PC-3 (cell line): ENCODE data around the gene HOGA1. TPM values are rescaled to one million over a fixed set of nuclear protein-coding genes. Genes with fewer than 3 reads are reported as not detected.

Experiments used
- ATAC-seq: fragments of 200-7000 bp; cut with Tn5 transposase; 2 replicates; pipeline ENCODE4 v1.9.1; 2020; ENCODE audit warnings: mild to moderate bottlenecking, moderate library complexity
- BruUV-seq: library from RNA; stranded (reverse); fragments of 400-500 nt; replicated peaks from 2 replicates; lab custom pipeline; 2021; lab: Mats Ljungman, UMichigan
- CTCF ChIA-PET: fragments of 300-600 bp; sonication (Branson Sonifier 250); formaldehyde crosslinking; loops from one replicate; lab custom pipeline; 2022; ENCODE audit warnings: antibody characterized with exemption; lab: Charles Lee
- POLR2A ChIA-PET: fragments of 300-600 bp; sonication (Branson Sonifier 250); formaldehyde crosslinking; loops from one replicate; lab custom pipeline; 2022; ENCODE audit warnings: antibody characterized with exemption; ENCODE audit not compliant: unreplicated experiment; lab: Charles Lee
- DNase-seq: peaks from one replicate; pipeline ENCODE4 v3.0.0-alpha.2; 2015
- H2AFZ ChIP-seq: fragments of 300-600 bp; sonication (generic); 2 replicates; pipeline ENCODE4 v1.6.0; 2016; ENCODE audit warnings: antibody characterized with exemption, low read length
- H3F3A ChIP-seq: fragments of 300-600 bp; sonication (generic); one replicate; pipeline ENCODE4 v1.6.0; 2017; ENCODE audit warnings: antibody characterized with exemption, low read length, control low read depth, mild to moderate bottlenecking; ENCODE audit not compliant: unreplicated experiment
- H3K27ac ChIP-seq: fragments of 300-600 bp; sonication (generic); 2 replicates; pipeline ENCODE4 v1.5.1; 2016; ENCODE audit warnings: mild to moderate bottlenecking, low read length
- H3K27me3 ChIP-seq: fragments of 300-600 bp; sonication (generic); 2 replicates; pipeline ENCODE4 v1.6.1; 2016; ENCODE audit warnings: low read length, mixed read lengths
- H3K36me3 ChIP-seq: fragments of 300-600 bp; sonication (generic); 2 replicates; pipeline ENCODE4 v1.6.1; 2016; ENCODE audit warnings: low read depth, mixed run types, low read length, mixed read lengths
- H3K4me1 ChIP-seq: fragments of 300-600 bp; sonication (generic); 2 replicates; pipeline ENCODE4 v1.5.1; 2016; ENCODE audit warnings: low read length; ENCODE audit not compliant: insufficient read depth
- H3K4me2 ChIP-seq: fragments of 300-600 bp; sonication (generic); 2 replicates; pipeline ENCODE4 v1.6.0; 2016; ENCODE audit warnings: low read length
- H3K4me3 ChIP-seq: fragments of 300-600 bp; sonication (generic); 2 replicates; pipeline ENCODE4 v1.5.1; 2016; ENCODE audit warnings: mild to moderate bottlenecking, low read length, mixed read lengths
- H3K79me2 ChIP-seq: fragments of 300-600 bp; sonication (generic); 2 replicates; pipeline ENCODE4 v1.6.1; 2017; ENCODE audit warnings: low read length, mixed read lengths
- H3K9ac ChIP-seq: fragments of 300-600 bp; sonication (generic); 2 replicates; pipeline ENCODE4 v1.6.0; 2016; ENCODE audit warnings: mild to moderate bottlenecking, low read length
- H3K9me2 ChIP-seq: fragments of 300-600 bp; sonication (generic); replicated peaks from 2 replicates; pipeline ENCODE4 v1.6.1; 2016; ENCODE audit warnings: mixed run types, low read length, mixed read lengths
- H3K9me3 ChIP-seq: fragments of 300-600 bp; sonication (generic); 2 replicates; pipeline ENCODE4 v1.6.1; 2016; ENCODE audit warnings: low read length, mixed read lengths
- H4K20me1 ChIP-seq: fragments of 300-600 bp; sonication (generic); 2 replicates; pipeline ENCODE4 v1.6.1; 2016; ENCODE audit warnings: low read length, mixed read lengths
- CTCF ChIP-seq: fragments of 300-600 bp; sonication (generic); conservative IDR thresholded peaks from 2 replicates; pipeline ENCODE4 v1.5.1; 2017; ENCODE audit warnings: antibody characterized with exemption, low read depth, mild to moderate bottlenecking, low read length
- EZH2 ChIP-seq: fragments of 300-600 bp; sonication (generic); IDR thresholded peaks from one replicate; pipeline ENCODE4 v1.6.1; 2017; ENCODE audit warnings: antibody characterized with exemption, mild to moderate bottlenecking, low read length; ENCODE audit not compliant: unreplicated experiment
- EZH2phosphoT487 ChIP-seq: fragments of 300-600 bp; sonication (generic); IDR thresholded peaks from 2 replicates; pipeline ENCODE4 v1.6.1; 2018; ENCODE audit warnings: mild to moderate bottlenecking, antibody characterized with exemption, low read length, borderline replicate concordance
- intact Hi-C: fragments of 100-400 bp; cut with micrococcal nuclease; formaldehyde crosslinking; loops from 2 replicates; pipeline ENCODE4 v1.9.0; 2023
- total RNA-seq: library from RNA; depleted of rRNA; stranded (reverse); fragments of >200 nt; gene quantifications from 2 replicates; pipeline ENCODE4 v1.2.3, GENCODE V29; 2014

HOGA1 gene
- total RNA-seq, 1 experiment from 2014 or later: 0.15 TPM

GRCh38 chr10:97582169-97582568 lies 2.0 kb upstream of the HOGA1 start:
- no peaks in the 10 kb centered on the region for H4K20me1 ChIP-seq
- H3F3A ChIP-seq: no peaks in the 10 kb centered on the region
- no peaks in the 10 kb centered on the region for H3K79me2 ChIP-seq
- no TSS peak for BruUV-seq
- TF ChIP-seq EZH2 (no peak), CTCF (no peak), EZH2phosphoT487 (no peak)
- ChIA-PET CTCF (no interaction called here), POLR2A (no interaction called here)
- H3K9ac ChIP-seq: no peak overlapping the region
- no peak overlapping the region for H3K4me2 ChIP-seq
- H3K4me3 ChIP-seq: no peak overlapping the region
- DNase-seq: no peak
- H3K27ac ChIP-seq: no peak overlapping the region
- intact Hi-C loops: no loop called here
- H3K4me1 ChIP-seq: no peaks in the 10 kb centered on the region
- no peaks in the 10 kb centered on the region for H3K9me2 ChIP-seq
- H3K27me3 ChIP-seq: no peaks in the 10 kb centered on the region
- no peak for ATAC-seq
- H2AFZ ChIP-seq: no peak overlapping the region
- H3K9me3 ChIP-seq: no peaks in the 10 kb centered on the region
- H3K36me3 ChIP-seq: no peaks in the 10 kb centered on the region

- ChIA-PET POLR2A (no interaction called here), CTCF (interaction anchor here (0.7 kb wide), 1 partner anchor 156 kb away, joined by 3 read pairs; no protein-coding TSS in a partner anchor)
- no peaks in the 10 kb centered on the region for H3K79me2 ChIP-seq
- no peaks in the 10 kb centered on the region for H3K9me2 ChIP-seq
- no peak overlapping the region for H2AFZ ChIP-seq
- no peak overlapping the region for H3K9ac ChIP-seq
- H3K4me3 ChIP-seq: no peak overlapping the region
- DNase-seq (no peak), ATAC-seq (no peak)
- BruUV-seq: no TSS peak
- H3K9me3 ChIP-seq: no peaks in the 10 kb centered on the region
- no peaks in the 10 kb centered on the region for H4K20me1 ChIP-seq
- H3K27ac ChIP-seq: no peak overlapping the region
- no peaks in the 10 kb centered on the region for H3K27me3 ChIP-seq
- TF ChIP-seq EZH2phosphoT487: no peak
- TF ChIP-seq EZH2: no peak
- no peak for TF ChIP-seq CTCF
- no peak overlapping the region for H3K4me2 ChIP-seq
- H3K36me3 ChIP-seq: no peaks in the 10 kb centered on the region
- intact Hi-C loops: no loop called here
- H3F3A ChIP-seq: no peaks in the 10 kb centered on the region
- no peaks in the 10 kb centered on the region for H3K4me1 ChIP-seq
Measured at GRCh38 chr10:97583476-97583875, 713 bp upstream of the HOGA1 start.

GRCh38 chr10:97584798-97585438 lies 729 bp downstream of the HOGA1 start:
- no peaks in the 10 kb centered on the region for H3F3A ChIP-seq
- no peaks in the 10 kb centered on the region for H3K36me3 ChIP-seq
- H3K9me3 ChIP-seq: no peaks in the 10 kb centered on the region
- ChIA-PET CTCF (no interaction called here), POLR2A (no interaction called here)
- H3K27ac ChIP-seq: no peak overlapping the region
- no peaks in the 10 kb centered on the region for H3K79me2 ChIP-seq
- H3K4me3 ChIP-seq: no peak overlapping the region
- H3K9ac ChIP-seq: no peak overlapping the region
- DNase-seq: no peak
- no peak overlapping the region for H3K4me2 ChIP-seq
- H4K20me1 ChIP-seq: no peaks in the 10 kb centered on the region
- intact Hi-C loops: no loop called here
- H3K4me1 ChIP-seq: no peaks in the 10 kb centered on the region
- TF ChIP-seq CTCF: no peak
- TF ChIP-seq EZH2phosphoT487: no peak
- TF ChIP-seq EZH2: no peak
- H2AFZ ChIP-seq: no peak overlapping the region
- no peaks in the 10 kb centered on the region for H3K27me3 ChIP-seq
- no TSS peak for BruUV-seq
- ATAC-seq: no peak
- H3K9me2 ChIP-seq: no peaks in the 10 kb centered on the region
